GM12878 (cell line): ENCODE data around the gene ASMTL. TPM values are rescaled to one million over a fixed set of nuclear protein-coding genes. Genes with fewer than 3 reads are reported as not detected.

Source experiments
- BHLHE40 ChIP-seq, 2 experiments: fragments of 450-650 bp in 1 of 2; IDR thresholded peaks; 2 replicates each; pipeline ENCODE4 v1.6.1; 2011 to 2017; ENCODE audit warnings: low read depth in 2 of 2, borderline replicate concordance in 1 of 2, improper control_type of control experiment in 1 of 2, low read length in 1 of 2, mild to moderate bottlenecking in 1 of 2
- CHD4 ChIP-seq: fragments of 200-600 bp; sonication (generic); IDR thresholded peaks from 2 replicates; pipeline ENCODE4 v1.6.1; 2016; ENCODE audit warnings: mild to moderate bottlenecking
- CREM ChIP-seq: IDR thresholded peaks from 2 replicates; pipeline ENCODE4 v1.6.1; 2014; ENCODE audit warnings: antibody characterized with exemption, low read depth
- ETV6 ChIP-seq, 2 experiments: fragments of 450-650 bp in 1 of 2; IDR thresholded peaks in 1 of 2; conservative IDR thresholded peaks in 1 of 2; 2 replicates each; pipeline ENCODE4 v1.6.1; 2014; ENCODE audit warnings: antibody characterized with exemption in 1 of 2, borderline replicate concordance in 1 of 2, low read depth in 1 of 2, mild to moderate bottlenecking in 1 of 2, moderate library complexity in 1 of 2
- JUND ChIP-seq: IDR thresholded peaks from 2 replicates; pipeline ENCODE4 v1.6.1; 2012; ENCODE audit warnings: low read depth, mild to moderate bottlenecking, low read length, improper control_type of control experiment, moderate library complexity
- MTA3 ChIP-seq: IDR thresholded peaks from 2 replicates; pipeline ENCODE4 v1.6.1; 2012; ENCODE audit warnings: low read length, inconsistent platforms, borderline replicate concordance
- MYB ChIP-seq: fragments of 150-350 bp; IDR thresholded peaks from 2 replicates; pipeline ENCODE4 v1.6.1; 2014; ENCODE audit warnings: mild to moderate bottlenecking, low read depth, low read length, borderline replicate concordance
- POLR2AphosphoS2 ChIP-seq: IDR thresholded peaks from 2 replicates; pipeline ENCODE4 v1.6.1; 2011; ENCODE audit warnings: low read depth, mild to moderate bottlenecking, low read length, improper control_type of control experiment, moderate library complexity
- SIX5 ChIP-seq: IDR thresholded peaks from 2 replicates; pipeline ENCODE4 v1.6.1; 2011; ENCODE audit warnings: mild to moderate bottlenecking, low read depth, low read length, moderate library complexity; ENCODE audit not compliant: severe bottlenecking
- SUZ12 ChIP-seq: fragments of 200-600 bp; sonication (generic); IDR thresholded peaks from one replicate; pipeline ENCODE4 v1.6.1; 2018; ENCODE audit warnings: antibody characterized with exemption, mild to moderate bottlenecking; ENCODE audit not compliant: unreplicated experiment
- TBL1XR1 ChIP-seq: IDR thresholded peaks from 2 replicates; pipeline ENCODE4 v1.6.1; 2012; ENCODE audit warnings: low read depth, low read length, improper control_type of control experiment
- WRNIP1 ChIP-seq: IDR thresholded peaks from 2 replicates; pipeline ENCODE4 v1.6.1; 2011; ENCODE audit warnings: low read depth, low read length, improper control_type of control experiment, borderline replicate concordance
- ZNF217 ChIP-seq: fragments of 450-650 bp; IDR thresholded peaks from 2 replicates; pipeline ENCODE4 v1.6.1; 2017; ENCODE audit warnings: antibody characterized with exemption, mild to moderate bottlenecking
- polyA plus RNA-seq, 11 experiments: library from polyadenylated mRNA; depleted of rRNA in 4 of 11; unstranded in 6 of 11; stranded (reverse) in 5 of 11; fragments of >200 nt; fragmentation: Nextera tagmentation in 4 of 11; fragmentation: Illumina TruSeq in 1 of 11; extraction: Ambion mirVana in 4 of 11; extraction: Trizol in 1 of 11; gene quantifications; 1 replicate in 1 of 11; 2 replicates in 10 of 11; pipeline versions ENCODE4 v1.2.1 to v1.2.3, GENCODE V29; 2011 to 2016; ENCODE audit warnings: inconsistent platforms in 2 of 11, missing spikeins in 2 of 11, low read depth in 1 of 11
- total RNA-seq, 4 experiments: library from RNA; depleted of rRNA in 3 of 4; stranded (reverse); fragments of >200 nt in 3 of 4; fragmentation: Illumina TruSeq in 1 of 4; extraction: Trizol in 1 of 4; gene quantifications; 2 replicates each; pipeline versions ENCODE4 v1.2.1 to v1.2.3, GENCODE V29; 2013 to 2021
- TF ChIP-seq, protein P1 (sequence below): fragments of 450-650 bp; IDR thresholded peaks from 2 replicates; pipeline ENCODE4 v1.6.1; 2017; ENCODE audit warnings: antibody characterized with exemption, mild to moderate bottlenecking, moderate library complexity
- TF ChIP-seq, protein P2 (sequence below): IDR thresholded peaks from 2 replicates; pipeline ENCODE4 v1.6.1; 2011; ENCODE audit warnings: mild to moderate bottlenecking, low read depth, low read length, moderate library complexity; ENCODE audit not compliant: insufficient replicate concordance
- TF ChIP-seq, protein P3 (sequence below): fragments of 450-650 bp; IDR thresholded peaks from 2 replicates; pipeline ENCODE4 v1.6.1; 2017; ENCODE audit warnings: mild to moderate bottlenecking, moderate library complexity
- TF ChIP-seq, protein P4 (sequence below), 3 experiments: IDR thresholded peaks in 2 of 3; conservative IDR thresholded peaks in 1 of 3; 2 replicates each; pipeline ENCODE4 v1.5.1; 2011; ENCODE audit warnings: low read depth in 3 of 3, low read length in 3 of 3, mild to moderate bottlenecking in 3 of 3, control low read depth in 2 of 3, moderate library complexity in 2 of 3, inconsistent platforms in 1 of 3, mixed read lengths in 1 of 3; ENCODE audit not compliant: control insufficient read depth in 2 of 3, insufficient read depth in 1 of 3; ENCODE audit errors: extremely low read depth in 1 of 3

ASMTL gene
- total and polyA plus RNA-seq, 10 of the 15 experiments (the other 5 are each of a cell fraction or from before 2014, with no cell fraction given): 1.6 to 51.9 (median 32.1) TPM

DNA sequence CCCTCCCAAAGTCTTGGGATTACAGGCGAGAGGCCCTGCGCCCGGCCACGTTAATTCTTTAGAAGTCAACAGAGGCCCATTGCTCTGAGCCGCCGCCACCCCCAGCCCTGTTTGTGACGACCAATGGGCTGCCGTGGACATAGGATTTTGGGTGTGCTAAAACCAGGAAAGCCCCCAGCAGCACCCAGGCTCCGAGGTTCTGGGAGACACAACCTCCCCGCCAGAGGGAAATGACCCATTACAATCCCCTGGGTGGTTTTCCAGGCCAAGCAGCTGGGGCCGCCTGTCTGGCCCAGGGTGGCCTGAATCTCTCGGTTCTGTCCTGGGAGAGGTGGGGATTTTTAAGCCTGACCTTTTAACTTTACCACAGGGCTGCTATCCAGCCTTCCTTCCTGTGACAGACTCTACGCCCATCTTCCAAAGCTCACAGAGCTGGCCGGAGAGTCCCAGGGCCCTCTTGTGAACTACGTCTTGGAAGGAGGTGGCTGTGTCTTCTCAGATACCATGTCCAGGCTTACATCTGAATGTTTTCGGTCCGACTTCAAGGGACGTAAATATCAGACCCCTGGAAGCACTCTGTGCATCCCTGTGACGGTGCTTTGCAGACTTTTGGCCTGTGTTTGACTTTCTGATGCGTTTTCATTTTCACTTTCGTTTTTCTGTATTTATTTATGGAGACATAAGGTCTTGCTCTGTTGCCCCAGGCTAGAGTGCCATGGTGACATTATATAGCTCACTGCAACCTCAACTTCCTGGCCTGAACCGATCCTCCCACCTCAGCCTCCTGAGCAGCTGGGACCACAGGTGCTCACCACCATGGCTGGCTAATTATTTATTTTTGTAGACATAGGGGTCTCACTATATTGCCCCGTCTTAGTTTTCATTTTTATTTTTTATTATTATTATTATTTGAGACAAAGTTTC is 48.3 kb upstream of the ASMTL start (continued):
- TF ChIP-seq CHD4: no peak
- 0 out of 2 replicates have a peak, but pooled peaks have one; percentile 43 for TF ChIP-seq WRNIP1
- peak in 1 of 2 experiments; percentile 50; a peak in 2 of 4 replicates for TF ChIP-seq ETV6 (conservative IDR thresholded peaks at IDR 0.05 in 1 of 2, IDR thresholded peaks at IDR 0.05 in 1 of 2; ENCODE audit: borderline replicate concordance in 1 of 2, low read depth in 1 of 2)
- TF ChIP-seq CREM: peak; percentile 75
- no peak for TF ChIP-seq JUND
- TF ChIP-seq ZNF217: peak; percentile 97
- TF ChIP-seq, protein P1, sequence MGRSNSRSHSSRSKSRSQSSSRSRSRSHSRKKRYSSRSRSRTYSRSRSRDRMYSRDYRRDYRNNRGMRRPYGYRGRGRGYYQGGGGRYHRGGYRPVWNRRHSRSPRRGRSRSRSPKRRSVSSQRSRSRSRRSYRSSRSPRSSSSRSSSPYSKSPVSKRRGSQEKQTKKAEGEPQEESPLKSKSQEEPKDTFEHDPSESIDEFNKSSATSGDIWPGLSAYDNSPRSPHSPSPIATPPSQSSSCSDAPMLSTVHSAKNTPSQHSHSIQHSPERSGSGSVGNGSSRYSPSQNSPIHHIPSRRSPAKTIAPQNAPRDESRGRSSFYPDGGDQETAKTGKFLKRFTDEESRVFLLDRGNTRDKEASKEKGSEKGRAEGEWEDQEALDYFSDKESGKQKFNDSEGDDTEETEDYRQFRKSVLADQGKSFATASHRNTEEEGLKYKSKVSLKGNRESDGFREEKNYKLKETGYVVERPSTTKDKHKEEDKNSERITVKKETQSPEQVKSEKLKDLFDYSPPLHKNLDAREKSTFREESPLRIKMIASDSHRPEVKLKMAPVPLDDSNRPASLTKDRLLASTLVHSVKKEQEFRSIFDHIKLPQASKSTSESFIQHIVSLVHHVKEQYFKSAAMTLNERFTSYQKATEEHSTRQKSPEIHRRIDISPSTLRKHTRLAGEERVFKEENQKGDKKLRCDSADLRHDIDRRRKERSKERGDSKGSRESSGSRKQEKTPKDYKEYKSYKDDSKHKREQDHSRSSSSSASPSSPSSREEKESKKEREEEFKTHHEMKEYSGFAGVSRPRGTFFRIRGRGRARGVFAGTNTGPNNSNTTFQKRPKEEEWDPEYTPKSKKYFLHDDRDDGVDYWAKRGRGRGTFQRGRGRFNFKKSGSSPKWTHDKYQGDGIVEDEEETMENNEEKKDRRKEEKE: no peak
- no peak for TF ChIP-seq SUZ12
- no peak for TF ChIP-seq MYB
- peak; percentile 57; the same call in 1 of the 2 replicates for TF ChIP-seq POLR2AphosphoS2
- peak; percentile 81; the same call in 1 of the 2 replicates for TF ChIP-seq TBL1XR1
- no peak for TF ChIP-seq SIX5
- TF ChIP-seq, protein P2, sequence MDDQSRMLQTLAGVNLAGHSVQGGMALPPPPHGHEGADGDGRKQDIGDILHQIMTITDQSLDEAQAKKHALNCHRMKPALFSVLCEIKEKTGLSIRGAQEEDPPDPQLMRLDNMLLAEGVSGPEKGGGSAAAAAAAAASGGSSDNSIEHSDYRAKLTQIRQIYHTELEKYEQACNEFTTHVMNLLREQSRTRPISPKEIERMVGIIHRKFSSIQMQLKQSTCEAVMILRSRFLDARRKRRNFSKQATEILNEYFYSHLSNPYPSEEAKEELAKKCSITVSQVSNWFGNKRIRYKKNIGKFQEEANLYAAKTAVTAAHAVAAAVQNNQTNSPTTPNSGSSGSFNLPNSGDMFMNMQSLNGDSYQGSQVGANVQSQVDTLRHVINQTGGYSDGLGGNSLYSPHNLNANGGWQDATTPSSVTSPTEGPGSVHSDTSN: no peak
- TF ChIP-seq BHLHE40 (IDR thresholded peaks at IDR 0.05; ENCODE audit: borderline replicate concordance in 1 of 2, low read depth in 2 of 2, low read length in 1 of 2): peak; percentile 45 to 67
- TF ChIP-seq, protein P3, sequence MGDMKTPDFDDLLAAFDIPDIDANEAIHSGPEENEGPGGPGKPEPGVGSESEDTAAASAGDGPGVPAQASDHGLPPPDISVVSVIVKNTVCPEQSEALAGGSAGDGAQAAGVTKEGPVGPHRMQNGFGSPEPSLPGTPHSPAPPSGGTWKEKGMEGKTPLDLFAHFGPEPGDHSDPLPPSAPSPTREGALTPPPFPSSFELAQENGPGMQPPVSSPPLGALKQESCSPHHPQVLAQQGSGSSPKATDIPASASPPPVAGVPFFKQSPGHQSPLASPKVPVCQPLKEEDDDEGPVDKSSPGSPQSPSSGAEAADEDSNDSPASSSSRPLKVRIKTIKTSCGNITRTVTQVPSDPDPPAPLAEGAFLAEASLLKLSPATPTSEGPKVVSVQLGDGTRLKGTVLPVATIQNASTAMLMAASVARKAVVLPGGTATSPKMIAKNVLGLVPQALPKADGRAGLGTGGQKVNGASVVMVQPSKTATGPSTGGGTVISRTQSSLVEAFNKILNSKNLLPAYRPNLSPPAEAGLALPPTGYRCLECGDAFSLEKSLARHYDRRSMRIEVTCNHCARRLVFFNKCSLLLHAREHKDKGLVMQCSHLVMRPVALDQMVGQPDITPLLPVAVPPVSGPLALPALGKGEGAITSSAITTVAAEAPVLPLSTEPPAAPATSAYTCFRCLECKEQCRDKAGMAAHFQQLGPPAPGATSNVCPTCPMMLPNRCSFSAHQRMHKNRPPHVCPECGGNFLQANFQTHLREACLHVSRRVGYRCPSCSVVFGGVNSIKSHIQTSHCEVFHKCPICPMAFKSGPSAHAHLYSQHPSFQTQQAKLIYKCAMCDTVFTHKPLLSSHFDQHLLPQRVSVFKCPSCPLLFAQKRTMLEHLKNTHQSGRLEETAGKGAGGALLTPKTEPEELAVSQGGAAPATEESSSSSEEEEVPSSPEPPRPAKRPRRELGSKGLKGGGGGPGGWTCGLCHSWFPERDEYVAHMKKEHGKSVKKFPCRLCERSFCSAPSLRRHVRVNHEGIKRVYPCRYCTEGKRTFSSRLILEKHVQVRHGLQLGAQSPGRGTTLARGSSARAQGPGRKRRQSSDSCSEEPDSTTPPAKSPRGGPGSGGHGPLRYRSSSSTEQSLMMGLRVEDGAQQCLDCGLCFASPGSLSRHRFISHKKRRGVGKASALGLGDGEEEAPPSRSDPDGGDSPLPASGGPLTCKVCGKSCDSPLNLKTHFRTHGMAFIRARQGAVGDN: peak; percentile 72
- TF ChIP-seq MTA3: 0 out of 2 replicates have a peak, but pooled peaks have one; percentile 64
- TF ChIP-seq, protein P4, sequence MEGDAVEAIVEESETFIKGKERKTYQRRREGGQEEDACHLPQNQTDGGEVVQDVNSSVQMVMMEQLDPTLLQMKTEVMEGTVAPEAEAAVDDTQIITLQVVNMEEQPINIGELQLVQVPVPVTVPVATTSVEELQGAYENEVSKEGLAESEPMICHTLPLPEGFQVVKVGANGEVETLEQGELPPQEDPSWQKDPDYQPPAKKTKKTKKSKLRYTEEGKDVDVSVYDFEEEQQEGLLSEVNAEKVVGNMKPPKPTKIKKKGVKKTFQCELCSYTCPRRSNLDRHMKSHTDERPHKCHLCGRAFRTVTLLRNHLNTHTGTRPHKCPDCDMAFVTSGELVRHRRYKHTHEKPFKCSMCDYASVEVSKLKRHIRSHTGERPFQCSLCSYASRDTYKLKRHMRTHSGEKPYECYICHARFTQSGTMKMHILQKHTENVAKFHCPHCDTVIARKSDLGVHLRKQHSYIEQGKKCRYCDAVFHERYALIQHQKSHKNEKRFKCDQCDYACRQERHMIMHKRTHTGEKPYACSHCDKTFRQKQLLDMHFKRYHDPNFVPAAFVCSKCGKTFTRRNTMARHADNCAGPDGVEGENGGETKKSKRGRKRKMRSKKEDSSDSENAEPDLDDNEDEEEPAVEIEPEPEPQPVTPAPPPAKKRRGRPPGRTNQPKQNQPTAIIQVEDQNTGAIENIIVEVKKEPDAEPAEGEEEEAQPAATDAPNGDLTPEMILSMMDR (IDR thresholded peaks at IDR 0.05 in 2 of 3, conservative IDR thresholded peaks at IDR 0.05 in 1 of 3; ENCODE audit: control insufficient read depth in 2 of 3, extremely low read depth in 1 of 3, insufficient read depth in 1 of 3, low read depth in 3 of 3, low read length in 3 of 3): no peak
